Type B pancreatic cell (in vitro differentiated cells): ENCODE measurements around the gene GRK5. TPM values are rescaled to one million over a fixed set of nuclear protein-coding genes. Genes with fewer than 3 reads are reported as not detected.

Experiments used
- DNase-seq: peaks from one replicate; pipeline ENCODE4 v3.0.0; 2021; ENCODE audit warnings: mixed read lengths; ENCODE audit not compliant: unreplicated experiment; ENCODE audit errors: extremely low spot score
- H3K27ac Mint-ChIP-seq: 2 replicates; pipeline ENCODE4 v1.8.0; 2021; ENCODE audit warnings: mild to moderate bottlenecking, mixed read lengths
- H3K27me3 Mint-ChIP-seq: 2 replicates; pipeline ENCODE4 v1.8.0; 2021; ENCODE audit warnings: mixed read lengths
- H3K36me3 Mint-ChIP-seq: 2 replicates; pipeline ENCODE4 v1.8.0; 2021; ENCODE audit warnings: mixed read lengths
- H3K4me1 Mint-ChIP-seq: one replicate; pipeline ENCODE4 v1.8.0; 2021; ENCODE audit warnings: mixed read lengths; ENCODE audit not compliant: unreplicated experiment
- H3K4me3 Mint-ChIP-seq: 2 replicates; pipeline ENCODE4 v1.8.0; 2021; ENCODE audit warnings: mild to moderate bottlenecking, mixed read lengths
- H3K9me3 Mint-ChIP-seq: 2 replicates; pipeline ENCODE4 v1.8.0; 2021; ENCODE audit warnings: mixed read lengths
- total RNA-seq: library from RNA; stranded (reverse); gene quantifications from 2 replicates; pipeline ENCODE4 v1.2.1, GENCODE V29; 2021; ENCODE audit warnings: low replicate concordance
- TF ChIP-seq, protein P1 (sequence below): fragments of 200-600 bp; sonication (generic); conservative IDR thresholded peaks from 2 replicates; pipeline ENCODE4 v1.5.0; 2021; ENCODE audit warnings: antibody characterized with exemption, mild to moderate bottlenecking

Gene GRK5
- total RNA-seq, 1 donor from 2014 or later = 24.8 TPM

- no peak for DNase-seq
- Mint-ChIP-seq H3K36me3 (no peaks in the 10 kb centered on the region), H3K4me3 (no peak overlapping the region), H3K4me1 (peaks cover 58% of the 10 kb centered on the region), H3K27me3 (peaks cover 8% of the 10 kb centered on the region), H3K9me3 (no peaks in the 10 kb centered on the region), H3K27ac (peak overlapping the region; percentile 37)
- TF ChIP-seq, protein P1, sequence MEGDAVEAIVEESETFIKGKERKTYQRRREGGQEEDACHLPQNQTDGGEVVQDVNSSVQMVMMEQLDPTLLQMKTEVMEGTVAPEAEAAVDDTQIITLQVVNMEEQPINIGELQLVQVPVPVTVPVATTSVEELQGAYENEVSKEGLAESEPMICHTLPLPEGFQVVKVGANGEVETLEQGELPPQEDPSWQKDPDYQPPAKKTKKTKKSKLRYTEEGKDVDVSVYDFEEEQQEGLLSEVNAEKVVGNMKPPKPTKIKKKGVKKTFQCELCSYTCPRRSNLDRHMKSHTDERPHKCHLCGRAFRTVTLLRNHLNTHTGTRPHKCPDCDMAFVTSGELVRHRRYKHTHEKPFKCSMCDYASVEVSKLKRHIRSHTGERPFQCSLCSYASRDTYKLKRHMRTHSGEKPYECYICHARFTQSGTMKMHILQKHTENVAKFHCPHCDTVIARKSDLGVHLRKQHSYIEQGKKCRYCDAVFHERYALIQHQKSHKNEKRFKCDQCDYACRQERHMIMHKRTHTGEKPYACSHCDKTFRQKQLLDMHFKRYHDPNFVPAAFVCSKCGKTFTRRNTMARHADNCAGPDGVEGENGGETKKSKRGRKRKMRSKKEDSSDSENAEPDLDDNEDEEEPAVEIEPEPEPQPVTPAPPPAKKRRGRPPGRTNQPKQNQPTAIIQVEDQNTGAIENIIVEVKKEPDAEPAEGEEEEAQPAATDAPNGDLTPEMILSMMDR = no peak
Measured at GRCh38 chr10:119290301-119291048, 83.1 kb downstream of the GRK5 start.

- no peak overlapping the region for H3K4me3 Mint-ChIP-seq
- H3K9me3 Mint-ChIP-seq = no peaks in the 10 kb centered on the region
- TF ChIP-seq, protein P1 = no peak
- no peak for DNase-seq
- H3K4me1 Mint-ChIP-seq = peaks cover 49% of the 10 kb centered on the region
- no peaks in the 10 kb centered on the region for H3K36me3 Mint-ChIP-seq
- no peak overlapping the region for H3K27ac Mint-ChIP-seq
- H3K27me3 Mint-ChIP-seq = peaks cover 8% of the 10 kb centered on the region
Measured at GRCh38 chr10:119291223-119291900, 84.0 kb downstream of the GRK5 start.

DNA sequence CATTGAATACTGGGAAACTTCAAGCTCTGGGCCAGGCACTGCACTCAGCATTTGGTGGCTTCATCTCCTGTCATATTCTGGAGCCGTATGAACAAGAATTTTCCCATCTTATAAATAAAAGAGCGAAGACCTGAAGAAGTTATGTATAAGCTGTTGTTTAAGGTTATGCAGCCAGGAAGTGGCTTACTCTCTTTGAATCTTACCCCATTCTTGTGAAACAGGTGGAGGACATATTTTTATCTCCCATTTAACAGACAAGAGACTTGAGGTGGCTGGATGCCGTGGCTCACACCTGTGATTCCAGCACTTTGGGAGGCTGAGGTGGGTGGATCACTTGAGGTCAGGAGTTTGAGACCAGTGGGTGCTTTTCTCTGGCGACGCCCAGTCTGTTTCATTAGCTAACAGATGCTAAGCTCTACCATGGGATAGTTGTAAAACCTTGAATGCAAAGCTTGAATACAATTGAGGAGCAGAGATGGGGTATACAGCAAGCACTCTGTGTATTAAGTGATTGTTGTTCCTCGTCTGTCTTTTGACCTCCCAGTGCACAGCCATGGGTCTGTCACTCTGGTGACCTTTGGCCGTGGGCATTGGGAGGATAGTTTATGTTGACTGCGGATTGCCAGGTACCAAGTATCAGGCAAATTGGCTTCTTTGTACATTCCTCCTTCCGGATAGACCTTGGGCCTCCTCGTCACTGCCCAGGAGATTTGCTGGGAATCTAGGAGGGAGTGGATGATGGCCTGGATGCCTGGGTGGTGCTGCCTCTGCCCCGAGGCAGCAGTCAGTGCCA is 85.8 kb downstream of the GRK5 start:
- DNase-seq = no peak
- H3K4me3 Mint-ChIP-seq = no peak overlapping the region
- H3K27ac Mint-ChIP-seq = no peak overlapping the region
- H3K36me3 Mint-ChIP-seq = peaks cover 6% of the 10 kb centered on the region
- TF ChIP-seq, protein P1 = no peak
- peaks cover 35% of the 10 kb centered on the region for H3K4me1 Mint-ChIP-seq
- H3K9me3 Mint-ChIP-seq = no peaks in the 10 kb centered on the region
- peaks cover 5% of the 10 kb centered on the region for H3K27me3 Mint-ChIP-seq

DNA sequence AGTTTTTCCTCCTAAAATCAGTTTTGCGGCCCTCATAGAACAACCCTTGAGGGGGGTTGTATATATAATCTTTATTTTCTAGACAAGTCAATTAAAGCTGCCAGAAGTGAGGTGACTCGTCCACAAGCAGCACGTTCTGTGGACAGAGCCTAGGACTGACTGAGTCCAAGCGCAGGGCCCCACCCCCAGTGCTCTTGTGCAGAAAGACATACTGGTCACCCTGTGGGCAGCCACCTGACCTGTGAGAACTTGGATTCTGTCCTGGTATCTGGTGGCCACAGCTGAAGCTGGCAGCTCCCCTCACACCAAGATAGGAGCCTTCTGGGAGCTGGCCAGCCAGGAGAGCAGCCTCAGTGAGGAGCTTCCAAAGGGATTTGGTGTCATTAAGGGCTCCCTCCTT is 89.3 kb downstream of the GRK5 start:
- Mint-ChIP-seq H3K36me3 (peaks cover 10% of the 10 kb centered on the region), H3K27me3 (peaks cover 5% of the 10 kb centered on the region), H3K4me3 (no peak overlapping the region), H3K4me1 (peaks cover 22% of the 10 kb centered on the region), H3K27ac (no peak overlapping the region), H3K9me3 (no peaks in the 10 kb centered on the region)
- TF ChIP-seq, protein P1 = no peak
- DNase-seq = no peak

- H3K9me3 Mint-ChIP-seq = no peaks in the 10 kb centered on the region
- TF ChIP-seq, protein P1 = no peak
Measured at GRCh38 chr10:119297207-119297968, 90.0 kb downstream of the GRK5 start.

More at GRCh38 chr10:119297207-119297968, 90.0 kb downstream of the GRK5 start:
- peaks cover 10% of the 10 kb centered on the region for H3K36me3 Mint-ChIP-seq
- H3K27ac Mint-ChIP-seq = no peak overlapping the region
- H3K4me3 Mint-ChIP-seq = no peak overlapping the region
- H3K27me3 Mint-ChIP-seq = peaks cover 2% of the 10 kb centered on the region
- DNase-seq = no peak
- peaks cover 20% of the 10 kb centered on the region for H3K4me1 Mint-ChIP-seq
